GM19035 (cell line): Measurements from ENCODE around the gene HNRNPLL.
A peak's percentile ranks its signal among the peaks of the same experiment; 100 is the strongest.
"Not testable (repeated sequence)": the region's sequence is repeated elsewhere in the genome, so short reads cannot be mapped to it uniquely, and the experiment has no call there.

ENCODE experiments used
- ATAC-seq: cut with Tn5 transposase; IDR thresholded peaks from one replicate; pipeline ENCODE4 v1.9.1; 2021; ENCODE audit not compliant: unreplicated experiment

Gene HNRNPLL

DNA sequence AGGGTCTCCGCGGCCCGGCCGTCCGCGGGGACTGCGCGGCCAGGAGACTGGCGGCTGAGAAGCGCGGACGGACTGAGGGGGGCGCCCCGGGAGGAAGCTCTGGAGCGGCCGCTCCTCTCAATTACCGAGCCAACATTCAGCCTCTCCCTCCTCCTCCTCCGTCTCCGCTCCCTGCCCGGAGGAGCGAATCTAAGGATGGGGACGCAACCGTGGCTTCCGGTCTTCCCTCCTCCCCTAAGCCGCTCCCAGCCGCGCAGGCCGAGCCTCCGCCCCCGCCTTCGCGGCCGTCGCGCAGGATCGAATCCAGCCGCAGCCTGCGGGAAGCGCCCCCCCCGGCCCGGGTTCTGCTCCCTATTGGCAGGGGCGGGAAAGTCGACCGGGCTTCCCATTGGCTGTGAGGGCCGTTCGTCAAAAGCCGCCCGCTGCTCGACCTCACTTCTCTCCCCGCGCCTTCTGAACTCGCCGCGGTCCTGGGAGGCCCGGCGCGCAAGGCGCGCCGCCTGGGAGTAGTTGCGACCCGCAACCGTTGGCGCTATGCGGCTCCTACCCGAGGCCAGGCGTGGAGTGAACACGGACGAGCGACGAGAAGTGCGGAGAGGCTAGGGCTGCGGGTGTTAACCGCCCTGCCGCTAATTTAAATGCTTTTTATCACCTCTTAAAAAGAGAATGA is at the start of gene HNRNPLL:
Gene HNRNPLL (minus strand): TSS at position 197 of the 670 bp plus-strand sequence. CDS start 302 bp downstream, outside the sequence.
- ATAC-seq: peak; percentile 69

DNA sequence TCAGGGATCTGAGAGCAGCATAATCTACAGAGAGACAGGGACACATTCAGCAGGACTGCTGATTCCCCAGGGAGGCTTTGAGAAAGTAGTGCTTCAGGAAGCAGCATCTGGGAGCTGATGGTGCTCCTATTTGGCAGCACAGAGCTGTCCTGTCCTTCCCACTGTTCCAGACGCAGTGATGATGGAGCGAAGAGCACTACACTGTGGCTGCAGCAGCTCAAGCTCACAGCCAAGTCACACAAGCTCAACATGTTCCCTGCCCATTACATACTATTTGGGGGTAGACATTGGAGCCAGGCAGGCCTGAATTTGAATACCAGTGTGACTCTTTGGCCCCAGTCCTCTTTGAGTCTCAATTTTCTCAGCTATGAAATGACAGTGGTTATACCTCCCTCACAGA is 48.0 kb upstream of the HNRNPLL start:
- no peak for ATAC-seq

GRCh38 chr2:38650012-38650411 is 47.3 kb upstream of the HNRNPLL start:
- no peak for ATAC-seq

- no peak for ATAC-seq
Measured at GRCh38 chr2:38649176-38649728, 46.5 kb upstream of the HNRNPLL start.

DNA sequence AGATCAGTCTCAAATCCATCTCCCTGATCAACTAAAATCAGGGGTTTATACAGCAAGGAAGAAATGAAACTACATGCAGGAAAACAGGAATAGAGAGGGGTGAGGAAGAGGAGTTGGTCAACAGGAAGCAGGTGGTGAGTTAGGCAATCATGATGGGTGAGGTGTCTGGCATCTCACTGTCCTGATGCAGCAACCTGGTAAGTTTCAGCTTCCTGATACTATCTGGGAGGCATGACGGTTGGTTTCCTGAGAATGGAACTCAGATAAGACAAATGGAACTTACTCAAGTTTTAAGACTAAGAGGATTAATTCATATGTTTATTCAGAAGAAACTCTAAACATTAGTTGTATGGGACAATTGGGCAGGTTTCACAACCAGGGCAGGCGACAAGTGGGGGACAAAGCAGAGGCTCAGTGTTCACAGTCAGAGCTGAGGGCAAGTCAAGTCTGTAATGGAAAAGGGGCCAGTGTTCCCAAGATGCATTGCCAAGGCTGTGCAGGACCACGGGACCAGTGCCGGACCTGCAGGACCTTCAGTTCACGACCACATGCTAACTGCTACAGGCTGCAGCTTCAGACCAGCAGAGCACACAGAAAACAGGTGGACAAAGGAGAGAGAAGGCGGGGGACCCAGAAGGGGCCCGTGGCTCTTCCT is 45.5 kb upstream of the HNRNPLL start:
- no peak for ATAC-seq

- ATAC-seq: not testable (repeated sequence)
Measured at GRCh38 chr2:38643683-38644511, 41.2 kb upstream of the HNRNPLL start.

GRCh38 chr2:38643021-38643671 is 40.4 kb upstream of the HNRNPLL start:
- no peak for ATAC-seq

DNA sequence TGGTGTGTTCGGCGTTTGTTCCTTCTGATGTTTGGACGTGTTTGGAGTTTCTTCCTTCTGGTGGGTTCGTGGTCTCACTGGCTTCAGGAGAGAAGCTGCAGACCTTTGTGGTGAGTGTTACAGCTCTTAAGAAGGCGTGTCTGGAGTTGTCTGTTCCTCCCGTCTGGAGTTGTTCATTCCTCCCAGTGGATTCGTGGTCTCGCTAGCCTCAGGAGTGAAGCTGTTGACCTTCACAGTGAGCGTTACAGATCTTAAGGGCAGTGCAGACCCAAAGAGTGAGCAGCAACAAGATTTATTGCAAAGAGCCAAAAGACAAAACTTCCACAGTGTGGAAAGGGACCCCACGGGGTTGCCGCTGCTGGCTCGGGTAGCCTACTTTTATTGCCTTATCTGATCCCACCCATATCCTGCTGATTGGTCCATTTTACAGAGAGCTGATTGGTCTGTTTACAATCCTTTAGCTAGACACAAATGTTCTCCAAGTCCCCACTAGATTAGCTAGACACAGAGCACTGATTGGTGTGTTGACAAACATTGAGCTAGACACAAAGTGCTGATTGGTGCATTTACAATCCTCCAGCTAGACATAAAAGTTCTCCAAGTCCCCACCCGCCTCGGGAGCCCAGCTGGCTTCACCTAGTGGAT is 39.8 kb upstream of the HNRNPLL start:
- ATAC-seq: not testable (repeated sequence)

GRCh38 chr2:38636069-38636468 is 33.3 kb upstream of the HNRNPLL start:
- no peak for ATAC-seq

DNA sequence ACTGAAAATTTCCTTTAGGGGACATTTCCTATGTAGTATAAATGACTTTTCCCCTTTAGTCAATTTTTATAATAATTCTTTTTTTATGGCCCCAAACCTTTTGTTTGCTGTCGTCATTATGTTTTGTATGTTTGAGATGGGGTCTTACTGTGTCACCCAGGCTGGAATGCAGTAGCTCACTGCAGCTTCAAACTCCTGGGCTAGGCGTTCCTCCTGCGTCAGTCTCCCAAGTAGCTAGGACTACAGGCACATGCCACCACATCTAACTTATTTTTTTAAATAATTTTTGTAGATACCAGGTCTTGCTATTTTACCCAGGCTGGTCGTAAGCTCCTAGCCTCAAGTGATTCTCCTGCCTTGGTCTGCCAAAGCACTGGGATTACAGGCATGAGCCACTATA is 32.4 kb upstream of the HNRNPLL start:
- ATAC-seq: no peak

GRCh38 chr2:38634684-38635083 is 32.0 kb upstream of the HNRNPLL start:
- ATAC-seq: peak; percentile 91

GRCh38 chr2:38633895-38634294 is 31.2 kb upstream of the HNRNPLL start:
- no peak for ATAC-seq

DNA sequence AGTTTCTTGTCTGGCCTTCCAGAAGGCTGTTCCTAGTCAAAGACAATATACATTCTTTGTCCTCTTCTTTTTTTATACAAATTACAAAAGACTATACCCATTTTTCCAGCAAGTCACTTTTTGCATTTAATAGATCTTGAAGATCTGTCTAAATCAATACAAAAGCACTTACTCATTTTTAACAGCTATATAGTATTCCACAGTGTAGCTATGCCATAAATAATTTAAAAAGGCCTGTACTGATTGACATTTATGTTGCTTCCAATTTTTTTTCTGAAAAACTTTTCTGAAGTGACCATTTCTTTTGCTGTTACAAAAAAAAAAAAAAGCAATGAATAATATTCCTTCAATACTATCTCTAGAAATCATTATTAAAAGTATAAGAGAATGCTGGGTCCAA is 30.3 kb upstream of the HNRNPLL start:
- no peak for ATAC-seq

GRCh38 chr2:38631976-38632375 is 29.2 kb upstream of the HNRNPLL start:
- no peak for ATAC-seq

GRCh38 chr2:38629684-38630083 is 27.0 kb upstream of the HNRNPLL start:
- no peak for ATAC-seq

DNA sequence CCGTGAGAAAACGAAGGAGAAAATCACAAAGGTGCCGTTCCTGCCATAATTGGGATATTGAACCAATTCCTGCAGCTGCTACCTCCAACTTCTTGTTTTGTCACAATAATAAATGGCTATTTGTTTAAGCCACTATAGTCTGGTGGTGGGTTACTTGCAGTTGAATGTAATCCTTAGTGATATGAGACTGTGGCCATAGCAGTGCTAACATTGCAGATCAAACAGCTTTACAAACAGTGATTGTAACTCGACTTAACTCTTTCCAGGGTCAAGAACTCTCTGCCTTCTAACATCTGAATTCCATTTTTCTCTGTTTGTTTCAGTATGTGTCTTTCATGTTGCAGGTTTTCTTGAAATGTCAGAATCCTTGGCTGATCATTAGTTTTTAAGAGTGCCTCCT is 24.7 kb upstream of the HNRNPLL start:
- no peak for ATAC-seq

GRCh38 chr2:38626326-38627035 is 23.8 kb upstream of the HNRNPLL start:
- no peak for ATAC-seq

GRCh38 chr2:38622210-38622609 is 19.5 kb upstream of the HNRNPLL start:
- ATAC-seq: no peak

DNA sequence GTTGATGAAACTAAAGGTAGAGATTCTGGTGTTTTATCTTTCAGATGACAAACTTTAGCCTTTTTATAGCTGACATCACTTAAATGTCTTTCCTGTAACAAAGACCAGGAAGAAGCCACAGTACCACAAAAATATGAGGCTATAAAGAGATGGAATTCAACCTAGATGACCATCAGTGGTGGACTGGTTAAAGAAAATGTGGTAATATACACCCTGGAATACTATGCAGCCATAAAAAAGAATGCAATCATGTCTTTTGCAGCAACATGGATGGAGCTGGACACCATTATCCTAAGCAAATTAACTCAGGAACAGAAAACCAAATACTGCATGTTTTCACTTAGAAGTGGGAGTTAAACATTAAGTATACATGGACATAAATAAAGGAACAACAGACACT is 18.3 kb upstream of the HNRNPLL start:
- no peak for ATAC-seq
